ENCODE results near the gene TRAK1. TPM values are rescaled to one million over a fixed set of nuclear protein-coding genes. Genes with fewer than 3 reads are reported as not detected.

Gene TRAK1
- total and polyA plus RNA-seq, 2 donors (not counting 1 experiment from before 2014, with no cell fraction given), result 71.3 to 129 TPM

- H2AFZ ChIP-seq (ENCODE audit: insufficient read depth, low read depth, low read length, poor library complexity, severe bottlenecking), result no peak overlapping the region
- peaks cover 100% of the 10 kb centered on the region for H4K20me1 ChIP-seq (ENCODE audit: control insufficient read depth, insufficient read depth, low read length, poor library complexity, severe bottlenecking)
- ChIA-PET CTCF (no interaction called here), POLR2A (no interaction called here)
- DNase-seq, result no peak
- no peak overlapping the region for H3K4me2 ChIP-seq (replicated peaks; ENCODE audit: low read depth, low read length, poor library complexity, severe bottlenecking)
- Mint-ChIP-seq H3K4me3 (no peak overlapping the region), H3K27me3 (no peaks in the 10 kb centered on the region), H3K9me3 (ENCODE audit: insufficient read depth) (no peaks in the 10 kb centered on the region), H3K4me1 (peaks cover 66% of the 10 kb centered on the region), H3K27ac (no peak overlapping the region)
- no peaks in the 10 kb centered on the region for H3K27me3 ChIP-seq (replicated peaks in 1 of 4; ENCODE audit: control extremely low read depth in 1 of 4, control insufficient read depth in 3 of 4, insufficient read depth in 4 of 4, low read length in 3 of 4)
- no peak overlapping the region for H3K4me3 ChIP-seq (ENCODE audit: control extremely low read depth in 1 of 5, extremely low read depth in 1 of 5, insufficient read depth in 1 of 5, low read depth in 2 of 5, low read length in 4 of 5)
- no peak overlapping the region for H3K9ac ChIP-seq (ENCODE audit: low read length)
- H3K36me3 ChIP-seq (replicated peaks in 1 of 2; ENCODE audit: control extremely low read depth in 1 of 2, control insufficient read depth in 1 of 2, extremely low read depth in 1 of 2, insufficient read depth in 2 of 2, low read length in 1 of 2), result peaks cover 5 to 8% of the 10 kb centered on the region in 2 experiments
- no peaks in the 10 kb centered on the region for H3K9me3 ChIP-seq (ENCODE audit: control extremely low read depth in 1 of 3, control insufficient read depth in 2 of 3, insufficient read depth in 1 of 3, low read length in 2 of 3)
- TF ChIP-seq CTCF (IDR thresholded peaks at IDR 0.05) (no peak), EZH2 (IDR thresholded peaks at IDR 0.05; ENCODE audit: borderline replicate concordance, insufficient read depth, low read depth, low read length, poor library complexity, severe bottlenecking) (no peak)
- no peak for ATAC-seq (ENCODE audit: low read depth)
- intact Hi-C loops (cut with micrococcal nuclease), result no loop called here
- peaks cover 100% of the 10 kb centered on the region for H3K79me2 ChIP-seq (ENCODE audit: control insufficient read depth, insufficient read depth, low read length)
- H3K4me1 ChIP-seq (ENCODE audit: control insufficient read depth in 2 of 2, insufficient read depth in 2 of 2, low read length in 2 of 2), result peaks cover 30 to 35% of the 10 kb centered on the region in 2 donors
- WGBS (ENCODE audit: insufficient coverage), result no CpG with 5 or more reads among the region's 2 CpGs
- H3K27ac ChIP-seq (ENCODE audit: low read length in 2 of 2), result no peak overlapping the region
Measured at GRCh38 chr3:42151596-42152168, 60.5 kb downstream of the TRAK1 start.

- CTCF ChIA-PET, result no interaction called here
- WGBS (ENCODE audit: insufficient coverage), result 100% methylated on average over 4 of the region's 5 CpGs
- Histone ChIP-seq H3K27me3 (replicated peaks in 1 of 4; ENCODE audit: control extremely low read depth in 1 of 4, control insufficient read depth in 3 of 4, insufficient read depth in 4 of 4, low read length in 3 of 4) (no peaks in the 10 kb centered on the region), H3K79me2 (ENCODE audit: control insufficient read depth, insufficient read depth, low read length) (peaks cover 100% of the 10 kb centered on the region), H4K20me1 (ENCODE audit: control insufficient read depth, insufficient read depth, low read length, poor library complexity, severe bottlenecking) (peaks cover 100% of the 10 kb centered on the region), H3K27ac (ENCODE audit: low read length in 2 of 2) (no peak overlapping the region), H3K36me3 (replicated peaks in 1 of 2; ENCODE audit: control extremely low read depth in 1 of 2, control insufficient read depth in 1 of 2, extremely low read depth in 1 of 2, insufficient read depth in 2 of 2, low read length in 1 of 2) (peaks cover 5 to 8% of the 10 kb centered on the region in 2 experiments), H3K9me3 (ENCODE audit: control extremely low read depth in 1 of 3, control insufficient read depth in 2 of 3, insufficient read depth in 1 of 3, low read length in 2 of 3) (no peaks in the 10 kb centered on the region), H2AFZ (ENCODE audit: insufficient read depth, low read depth, low read length, poor library complexity, severe bottlenecking) (no peak overlapping the region), H3K9ac (ENCODE audit: low read length) (no peak overlapping the region), H3K4me2 (replicated peaks; ENCODE audit: low read depth, low read length, poor library complexity, severe bottlenecking) (no peak overlapping the region), H3K4me3 (ENCODE audit: control extremely low read depth in 1 of 5, extremely low read depth in 1 of 5, insufficient read depth in 1 of 5, low read depth in 2 of 5, low read length in 4 of 5) (no peak overlapping the region), H3K4me1 (ENCODE audit: control insufficient read depth in 2 of 2, insufficient read depth in 2 of 2, low read length in 2 of 2) (peaks cover 25 to 30% of the 10 kb centered on the region in 2 donors)
- no peak for TF ChIP-seq CTCF (IDR thresholded peaks at IDR 0.05)
- TF ChIP-seq EZH2 (IDR thresholded peaks at IDR 0.05; ENCODE audit: borderline replicate concordance, insufficient read depth, low read depth, low read length, poor library complexity, severe bottlenecking), result no peak
- Mint-ChIP-seq H3K4me3 (no peak overlapping the region), H3K27me3 (no peaks in the 10 kb centered on the region), H3K4me1 (peaks cover 64% of the 10 kb centered on the region), H3K27ac (no peak overlapping the region), H3K9me3 (ENCODE audit: insufficient read depth) (no peaks in the 10 kb centered on the region)
- intact Hi-C loops (cut with micrococcal nuclease), result no loop called here
- POLR2A ChIA-PET, result no interaction called here
- ATAC-seq (ENCODE audit: low read depth) (no peak), DNase-seq (no peak)
Measured at GRCh38 chr3:42152193-42152592, 61.0 kb downstream of the TRAK1 start.

Data from B cell (primary cell).